Astrocyte (in vitro differentiated cells and primary cell): ENCODE measurements around the gene CDKN1B.

ENCODE experiments used
- EZH2 ChIP-seq: IDR thresholded peaks from 2 replicates; pipeline ENCODE4 v1.6.1; 2012; ENCODE audit warnings: mild to moderate bottlenecking, low read length, inconsistent platforms; ENCODE audit not compliant: insufficient read depth
- TF ChIP-seq, protein P1 (sequence below): IDR thresholded peaks from 2 replicates; pipeline ENCODE4 v1.5.1; 2011; ENCODE audit warnings: low read depth, mild to moderate bottlenecking, inconsistent platforms, low read length, moderate library complexity; ENCODE audit not compliant: insufficient read depth

GRCh38 chr12:12749433-12749832 is 32.3 kb downstream of the CDKN1B start:
- TF ChIP-seq, protein P1, sequence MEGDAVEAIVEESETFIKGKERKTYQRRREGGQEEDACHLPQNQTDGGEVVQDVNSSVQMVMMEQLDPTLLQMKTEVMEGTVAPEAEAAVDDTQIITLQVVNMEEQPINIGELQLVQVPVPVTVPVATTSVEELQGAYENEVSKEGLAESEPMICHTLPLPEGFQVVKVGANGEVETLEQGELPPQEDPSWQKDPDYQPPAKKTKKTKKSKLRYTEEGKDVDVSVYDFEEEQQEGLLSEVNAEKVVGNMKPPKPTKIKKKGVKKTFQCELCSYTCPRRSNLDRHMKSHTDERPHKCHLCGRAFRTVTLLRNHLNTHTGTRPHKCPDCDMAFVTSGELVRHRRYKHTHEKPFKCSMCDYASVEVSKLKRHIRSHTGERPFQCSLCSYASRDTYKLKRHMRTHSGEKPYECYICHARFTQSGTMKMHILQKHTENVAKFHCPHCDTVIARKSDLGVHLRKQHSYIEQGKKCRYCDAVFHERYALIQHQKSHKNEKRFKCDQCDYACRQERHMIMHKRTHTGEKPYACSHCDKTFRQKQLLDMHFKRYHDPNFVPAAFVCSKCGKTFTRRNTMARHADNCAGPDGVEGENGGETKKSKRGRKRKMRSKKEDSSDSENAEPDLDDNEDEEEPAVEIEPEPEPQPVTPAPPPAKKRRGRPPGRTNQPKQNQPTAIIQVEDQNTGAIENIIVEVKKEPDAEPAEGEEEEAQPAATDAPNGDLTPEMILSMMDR: no peak
- no peak for TF ChIP-seq EZH2
